OCI-LY3 (cell line): ENCODE results near the gene AIG1.

ENCODE experiments used
- CTCF ChIP-seq: fragments of 200-600, 300-600 bp; sonication (generic); IDR thresholded peaks from 2 replicates; pipeline ENCODE4 v1.5.1; 2014; ENCODE audit warnings: antibody characterized with exemption, low read length, low read depth
- EZH2phosphoT487 ChIP-seq: fragments of 200-600 bp; shearing (Covaris generic); IDR thresholded peaks from 2 replicates; pipeline ENCODE4 v1.6.1; 2018; ENCODE audit warnings: antibody characterized with exemption, mixed run types, low read depth

- no peak for TF ChIP-seq CTCF
- no peak for TF ChIP-seq EZH2phosphoT487
Observed at GRCh38 chr6:143061597-143062385, 1.1 kb downstream of the AIG1 start.
